Choroid plexus epithelial cell (primary cell): ENCODE data around the gene SOX6.

ENCODE experiments used
- DNase-seq: peaks from one replicate; pipeline ENCODE4 v3.0.0-alpha.2; 2010; ENCODE audit warnings: low read depth
- H3K4me3 ChIP-seq: 2 replicates; pipeline ENCODE4 v1.5.1; 2011; ENCODE audit warnings: low read depth, mild to moderate bottlenecking, control low read depth, low read length, moderate library complexity
- CTCF ChIP-seq: conservative IDR thresholded peaks from 2 replicates; pipeline ENCODE4 v1.5.1; 2011; ENCODE audit warnings: low read depth, mild to moderate bottlenecking, control low read depth, inconsistent platforms, low read length, moderate library complexity

SOX6 gene

GRCh38 chr11:16114978-16115871 lies 241.1 kb downstream of the SOX6 start:
- DNase-seq, result no peak
- TF ChIP-seq CTCF, result no peak
- H3K4me3 ChIP-seq, result no peak overlapping the region

GRCh38 chr11:16114431-16114830 lies 241.9 kb downstream of the SOX6 start:
- H3K4me3 ChIP-seq, result no peak overlapping the region
- no peak for TF ChIP-seq CTCF
- no peak for DNase-seq

DNA sequence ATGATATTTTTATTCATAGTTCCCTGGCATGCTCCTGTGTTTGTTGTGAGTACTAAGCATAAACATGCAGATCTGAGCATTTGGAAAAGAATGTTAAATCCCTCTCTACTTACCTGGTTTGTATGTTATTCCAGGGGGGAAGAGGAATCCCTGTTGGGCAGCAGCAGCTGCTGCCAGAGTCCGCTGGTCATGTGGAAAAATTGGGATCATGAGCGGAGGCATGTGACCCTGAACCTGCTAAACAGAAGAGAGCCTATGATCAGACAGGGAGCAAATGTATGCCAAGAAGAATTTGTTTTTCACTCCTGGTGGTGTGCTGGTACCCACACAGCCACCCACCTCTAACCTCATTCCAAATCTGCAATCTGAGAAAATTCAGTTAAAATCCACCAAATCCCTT lies 244.7 kb downstream of the SOX6 start:
- DNase-seq, result no peak
- TF ChIP-seq CTCF, result no peak

GRCh38 chr11:16110886-16111285 lies 245.5 kb downstream of the SOX6 start:
- H3K4me3 ChIP-seq, result no peak overlapping the region
- DNase-seq, result no peak
- no peak for TF ChIP-seq CTCF

More for the DNA sequence above, 244.7 kb downstream of the SOX6 start:
- no peak overlapping the region for H3K4me3 ChIP-seq

DNA sequence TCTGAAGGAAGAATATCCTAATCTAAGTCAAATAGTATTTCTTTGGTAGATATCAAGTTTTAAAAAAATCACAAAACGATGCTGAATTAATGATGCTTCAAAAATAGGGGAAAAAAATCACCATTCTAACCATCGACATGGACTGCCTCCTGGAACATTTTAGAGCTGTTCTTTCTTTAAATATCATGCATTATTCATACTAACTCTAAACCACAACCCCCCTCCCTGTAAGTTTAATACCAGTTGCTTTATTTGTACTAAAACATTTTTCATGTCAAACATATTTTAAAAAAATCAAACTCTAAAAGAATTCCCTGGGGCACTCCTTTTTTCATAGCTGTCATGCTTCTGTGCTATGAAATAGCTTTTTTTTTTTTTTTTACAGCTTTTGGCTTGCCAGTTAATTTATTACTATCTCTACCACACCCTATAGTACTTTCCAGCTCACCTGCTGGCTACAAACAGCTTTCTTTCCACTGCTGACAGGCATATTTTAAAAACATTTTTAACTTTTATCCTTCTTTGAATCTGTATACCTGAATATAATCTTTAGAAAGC lies 256.9 kb downstream of the SOX6 start:
- no peak overlapping the region for H3K4me3 ChIP-seq
- DNase-seq, result no peak
- no peak for TF ChIP-seq CTCF

- no peak overlapping the region for H3K4me3 ChIP-seq
- TF ChIP-seq CTCF, result no peak
- no peak for DNase-seq
Measured at GRCh38 chr11:16098526-16099205, 257.7 kb downstream of the SOX6 start.

GRCh38 chr11:16097543-16097942 lies 258.8 kb downstream of the SOX6 start:
- no peak overlapping the region for H3K4me3 ChIP-seq
- no peak for TF ChIP-seq CTCF
- no peak for DNase-seq
